Activated CD4-positive, CD25-positive, alpha-beta regulatory T cell treated with anti-CD3 and anti-CD28 coated beads, Interleukin-2, amount 50 U/mL, for 72 hours (primary cell): ENCODE results near the gene TANC2.

ENCODE experiments used
- DNase-seq: peaks from one replicate; pipeline ENCODE4 v3.0.0; 2021

Gene TANC2

GRCh38 chr17:62965686-62966425 is at the start of gene TANC2:
TANC2 (plus strand) TSS chr17:62966235; CDS start chr17:63009560, 43,325 bp downstream.
- peak; percentile 66 for DNase-seq

- DNase-seq: no peak
These were observed 49.1 kb upstream of the TANC2 start for GRCh38 chr17:62916684-62917571.

GRCh38 chr17:62919388-62919787 is 46.6 kb upstream of the TANC2 start:
- DNase-seq: no peak

- DNase-seq: no peak
These were observed 45.7 kb upstream of the TANC2 start for GRCh38 chr17:62920300-62920699.

- DNase-seq: no peak
These were observed 44.2 kb upstream of the TANC2 start for GRCh38 chr17:62921817-62922216.

- no peak for DNase-seq
These were observed 42.5 kb upstream of the TANC2 start for GRCh38 chr17:62923258-62924150.

GRCh38 chr17:62925267-62925836 is 40.7 kb upstream of the TANC2 start:
- no peak for DNase-seq

- no peak for DNase-seq
These were observed 39.0 kb upstream of the TANC2 start for GRCh38 chr17:62927083-62927482.

- no peak for DNase-seq
These were observed 36.7 kb upstream of the TANC2 start for GRCh38 chr17:62929320-62929719.

- no peak for DNase-seq
These were observed 34.9 kb upstream of the TANC2 start for GRCh38 chr17:62931101-62931500.

- no peak for DNase-seq
These were observed 32.3 kb upstream of the TANC2 start for GRCh38 chr17:62933501-62934385.

GRCh38 chr17:62935098-62935497 is 30.9 kb upstream of the TANC2 start:
- DNase-seq: no peak

GRCh38 chr17:62935523-62935922 is 30.5 kb upstream of the TANC2 start:
- no peak for DNase-seq

- DNase-seq: no peak
These were observed 28.4 kb upstream of the TANC2 start for GRCh38 chr17:62937606-62938005.

GRCh38 chr17:62941358-62941991 is 24.6 kb upstream of the TANC2 start:
- DNase-seq: no peak

- no peak for DNase-seq
These were observed 17.7 kb upstream of the TANC2 start for GRCh38 chr17:62948370-62948769.

GRCh38 chr17:62949036-62949435 is 17.0 kb upstream of the TANC2 start:
- DNase-seq: no peak

GRCh38 chr17:62950067-62950466 is 16.0 kb upstream of the TANC2 start:
- no peak for DNase-seq

- no peak for DNase-seq
These were observed 10.1 kb upstream of the TANC2 start for GRCh38 chr17:62955841-62956352.

- DNase-seq: no peak
These were observed 2.7 kb upstream of the TANC2 start for GRCh38 chr17:62963296-62963695.

GRCh38 chr17:62964506-62964905 is 1.5 kb upstream of the TANC2 start:
- no peak for DNase-seq
